GM20431 (cell line): ENCODE results near the gene WNK2.

Experiments used
- in situ Hi-C: fragments of 300-500 bp; cut with MseI, MboI; formaldehyde crosslinking; loops from one replicate; pipeline ENCODE4 v1.15.0; 2020; ENCODE audit warnings: low sequenced_read_pairs; ENCODE audit not compliant: unreplicated experiment

WNK2 gene

DNA sequence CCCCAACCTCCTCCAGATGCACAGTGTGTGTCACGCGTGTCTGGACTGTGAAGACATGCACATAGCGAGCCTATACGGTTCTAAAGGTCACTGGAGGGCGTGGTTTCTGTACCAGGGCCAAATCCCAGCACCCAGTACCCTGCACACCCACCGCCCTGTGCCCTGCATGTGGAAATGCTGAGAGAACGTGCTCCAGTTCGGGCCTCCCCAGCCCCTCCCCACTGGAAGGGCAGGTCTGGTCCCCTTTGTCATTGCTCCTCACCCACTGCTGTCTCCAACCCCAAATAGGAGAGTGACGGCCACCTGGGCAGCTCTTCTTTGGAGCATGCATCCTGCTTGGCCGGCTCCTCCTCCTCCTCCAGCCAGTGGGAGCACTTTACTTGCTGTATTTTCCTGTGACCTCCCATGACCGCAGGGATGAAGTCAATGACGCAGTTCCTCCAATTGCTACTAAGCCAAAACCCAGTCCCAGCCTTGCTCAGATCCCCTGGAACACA is 116.7 kb downstream of the WNK2 start:
- in situ Hi-C loops = loop anchor here (10.0 kb wide), 1 partner anchor 136 kb away; no protein-coding TSS in a partner anchor

DNA sequence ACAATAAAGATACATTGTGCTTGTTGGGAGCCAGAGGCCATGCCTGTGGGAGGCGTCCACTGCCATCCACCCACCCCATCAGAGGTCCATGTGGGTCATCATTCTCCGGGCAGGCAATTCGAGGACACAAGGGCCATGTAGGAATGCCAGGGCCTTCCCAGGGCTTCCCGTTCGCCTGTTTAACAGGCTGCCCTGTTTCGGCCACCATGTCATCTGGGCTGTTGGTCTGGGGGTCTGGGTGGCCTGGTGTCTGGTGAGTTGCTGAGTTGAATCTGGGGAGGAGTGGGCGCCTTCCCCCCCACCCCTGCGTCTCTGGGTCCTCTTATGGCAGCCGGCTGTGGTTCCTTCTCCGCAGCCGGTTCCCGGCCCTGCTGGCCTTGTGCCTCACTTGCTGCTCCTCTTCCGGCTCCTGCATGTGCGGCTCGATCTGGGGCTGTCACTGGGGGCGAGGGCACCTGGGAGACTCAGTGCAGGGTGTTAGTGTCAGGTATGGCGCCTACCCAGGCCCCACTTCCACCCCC is 117.4 kb downstream of the WNK2 start:
- in situ Hi-C loops = loop anchor here (10.0 kb wide), 1 partner anchor 137 kb away; no protein-coding TSS in a partner anchor

DNA sequence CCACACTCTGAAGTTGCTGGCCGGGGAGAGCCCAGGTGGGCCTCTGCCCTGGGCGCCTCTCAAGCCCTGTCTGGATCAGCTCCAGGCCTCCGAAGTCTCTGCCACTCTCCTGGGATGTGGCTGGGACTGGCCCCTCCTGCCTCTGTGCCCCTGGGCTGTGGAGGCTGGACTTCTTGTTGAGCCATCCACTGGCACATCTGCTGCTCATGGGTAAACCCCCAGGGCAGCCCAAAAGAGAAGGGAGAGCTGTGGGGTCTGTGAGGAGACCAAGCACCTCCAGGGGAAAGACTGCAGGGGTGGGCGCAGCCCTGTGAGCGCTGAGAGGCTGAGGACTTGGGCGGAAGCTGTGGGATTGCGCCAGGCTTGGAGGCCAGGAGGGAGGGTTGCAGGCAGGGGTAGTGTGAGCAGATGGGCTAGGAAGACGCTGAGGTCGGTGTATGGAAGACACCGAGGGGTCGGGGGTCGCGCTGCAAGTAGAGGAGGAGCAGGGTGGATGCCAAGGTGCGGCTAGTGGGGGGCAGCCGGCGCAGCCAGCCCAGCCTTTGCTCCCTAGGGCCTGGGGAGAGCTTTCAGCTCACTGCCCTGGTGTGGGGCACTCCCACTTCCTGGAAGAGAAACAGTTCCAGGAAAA is 118.1 kb downstream of the WNK2 start:
- in situ Hi-C loops = loop anchor here (10.0 kb wide), 1 partner anchor 137 kb away; no protein-coding TSS in a partner anchor

DNA sequence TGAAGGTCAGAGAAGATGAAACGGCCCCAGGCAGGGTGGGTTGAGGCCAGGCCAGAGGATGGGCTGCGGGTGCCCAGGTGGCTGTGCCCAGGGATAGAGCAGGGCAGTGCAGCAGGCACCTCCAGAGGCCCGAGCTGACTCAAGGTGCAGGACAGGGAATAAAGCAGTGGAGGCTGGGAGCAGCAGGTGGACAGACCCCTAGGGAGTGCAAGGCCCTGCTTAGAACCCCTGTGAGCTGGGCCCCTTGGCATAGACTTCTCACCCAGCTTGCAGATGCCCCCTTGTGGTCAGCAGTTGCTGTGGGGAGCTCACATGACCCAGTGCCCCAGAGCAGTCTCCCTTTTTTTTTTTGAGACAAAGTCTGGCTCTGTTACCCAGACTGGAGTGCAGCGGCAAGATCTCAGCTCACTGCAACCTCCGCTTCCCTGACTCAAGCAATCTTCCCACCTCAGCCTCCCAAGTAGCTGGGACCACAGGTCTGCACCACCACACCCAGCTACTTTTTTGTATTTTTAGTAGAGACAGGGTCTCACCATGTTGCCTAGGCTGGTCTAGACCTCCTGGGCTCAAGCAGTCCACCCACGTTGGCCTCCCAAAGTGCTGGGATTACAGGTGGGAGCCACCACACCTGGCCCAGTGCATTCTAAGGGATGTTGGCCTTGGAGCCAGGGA is 118.8 kb downstream of the WNK2 start:
- in situ Hi-C loops = loop anchor here (10.0 kb wide), 1 partner anchor 138 kb away; no protein-coding TSS in a partner anchor

DNA sequence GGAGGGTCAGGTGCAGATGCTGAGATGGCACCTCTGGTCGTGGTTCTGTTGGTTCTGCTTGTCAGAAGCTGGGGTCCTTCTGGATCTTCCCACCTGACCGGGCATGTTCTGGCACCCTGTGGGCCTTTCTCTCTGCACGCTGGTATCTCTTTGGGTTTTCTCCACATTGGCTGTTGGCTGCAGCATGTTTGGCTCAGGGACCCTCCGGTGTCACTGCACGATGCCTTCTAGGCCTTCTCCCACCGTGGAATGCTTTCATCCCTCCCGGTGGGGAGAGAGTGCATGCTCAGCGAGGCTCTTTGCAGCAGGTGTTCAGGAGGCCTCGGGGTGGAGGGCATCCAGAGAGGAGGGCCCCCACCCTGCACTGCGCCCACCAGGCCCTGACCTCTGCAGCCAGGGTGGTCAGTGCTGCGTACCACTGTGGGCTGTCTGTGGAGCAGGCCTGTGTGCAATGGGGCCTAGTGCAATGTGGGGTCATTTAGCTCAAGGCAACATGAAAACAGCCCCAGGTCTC is 119.4 kb downstream of the WNK2 start:
- in situ Hi-C loops = loop anchor here (10.0 kb wide), 1 partner anchor 139 kb away; no protein-coding TSS in a partner anchor

DNA sequence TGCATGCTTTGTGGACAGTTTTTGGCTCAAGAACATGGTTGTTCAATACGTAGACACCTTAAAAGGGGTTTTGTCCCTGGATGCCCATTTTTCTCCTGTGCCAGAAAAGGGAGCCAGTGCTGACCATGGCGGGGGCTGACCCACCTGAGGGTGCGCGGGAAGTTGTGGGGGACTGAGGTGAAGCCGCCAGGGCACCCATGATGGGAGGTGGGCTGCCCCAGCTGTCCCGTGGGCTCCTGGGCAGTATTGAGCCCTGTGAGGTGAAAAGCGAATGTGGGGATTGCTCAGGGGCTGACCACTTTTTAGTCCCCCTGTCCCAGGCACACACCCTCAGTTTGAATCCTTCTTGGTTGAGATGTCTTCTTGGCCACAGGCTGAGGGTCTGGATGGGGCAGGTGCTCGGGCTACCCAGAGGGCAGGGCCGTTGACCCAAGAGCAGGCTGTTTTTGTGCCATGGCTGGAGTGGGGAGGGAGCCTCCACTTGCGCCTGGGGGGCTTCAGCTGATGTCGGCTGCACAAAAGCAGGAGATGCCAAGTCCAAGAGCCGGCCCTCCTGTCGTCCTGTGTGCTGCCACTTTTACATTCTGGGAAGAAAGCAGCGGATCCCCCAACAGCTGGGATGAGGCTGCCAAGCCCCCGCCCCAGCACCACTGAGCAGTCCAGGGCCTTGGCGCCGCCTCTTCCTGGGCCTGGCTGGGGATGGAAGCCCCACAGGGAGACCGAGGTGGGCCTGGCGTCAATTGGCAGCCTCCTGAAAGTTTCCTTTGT is 120.1 kb downstream of the WNK2 start:
- in situ Hi-C loops = loop anchor here (10.0 kb wide), 1 partner anchor 139 kb away; no protein-coding TSS in a partner anchor

DNA sequence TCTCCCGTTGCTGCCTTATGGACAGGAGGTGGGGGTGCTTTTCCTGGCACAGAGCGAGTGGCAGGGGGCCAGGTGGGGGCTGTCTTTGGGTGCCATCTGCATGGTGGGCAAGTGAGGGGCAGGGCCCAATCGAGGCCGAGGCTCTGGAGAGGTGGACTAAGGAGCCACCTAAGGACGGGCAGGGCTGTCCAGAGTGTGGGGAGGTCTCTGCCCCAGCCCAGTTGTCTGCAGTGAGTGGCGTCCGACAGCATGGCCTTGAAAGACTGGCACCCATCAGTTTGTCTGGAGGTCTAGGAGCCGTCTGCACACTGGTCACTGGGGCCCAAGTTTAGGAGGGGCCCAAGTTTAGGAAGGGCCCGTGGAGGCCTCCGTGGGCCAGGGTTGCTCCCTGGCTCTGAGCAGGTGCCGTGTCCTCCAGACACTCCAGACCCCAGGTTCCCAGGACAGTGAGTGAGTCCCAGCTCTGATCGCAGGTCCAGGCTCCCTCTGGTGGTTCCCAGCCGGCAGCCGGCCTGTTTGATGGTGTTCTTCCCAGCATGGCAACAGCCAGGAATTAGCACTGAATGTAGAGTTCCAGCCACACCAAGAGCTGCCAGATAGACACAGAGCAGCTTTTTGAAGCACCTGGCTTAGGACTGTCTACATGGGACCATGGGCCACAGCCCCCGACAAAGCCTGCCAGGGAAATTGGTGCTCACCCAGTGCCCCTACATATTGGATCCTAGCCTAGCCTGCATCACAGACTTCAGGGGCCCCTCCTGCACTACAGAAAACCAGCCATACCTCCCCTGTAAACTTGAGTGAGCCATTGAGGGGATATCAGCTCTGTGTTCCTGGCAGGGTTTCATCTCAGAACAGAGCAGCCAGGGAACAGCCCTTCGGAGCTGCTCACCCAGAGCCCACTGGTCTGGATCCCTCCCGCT is 120.9 kb downstream of the WNK2 start:
- in situ Hi-C loops = loop anchor here (10.0 kb wide), 1 partner anchor 140 kb away; no protein-coding TSS in a partner anchor

DNA sequence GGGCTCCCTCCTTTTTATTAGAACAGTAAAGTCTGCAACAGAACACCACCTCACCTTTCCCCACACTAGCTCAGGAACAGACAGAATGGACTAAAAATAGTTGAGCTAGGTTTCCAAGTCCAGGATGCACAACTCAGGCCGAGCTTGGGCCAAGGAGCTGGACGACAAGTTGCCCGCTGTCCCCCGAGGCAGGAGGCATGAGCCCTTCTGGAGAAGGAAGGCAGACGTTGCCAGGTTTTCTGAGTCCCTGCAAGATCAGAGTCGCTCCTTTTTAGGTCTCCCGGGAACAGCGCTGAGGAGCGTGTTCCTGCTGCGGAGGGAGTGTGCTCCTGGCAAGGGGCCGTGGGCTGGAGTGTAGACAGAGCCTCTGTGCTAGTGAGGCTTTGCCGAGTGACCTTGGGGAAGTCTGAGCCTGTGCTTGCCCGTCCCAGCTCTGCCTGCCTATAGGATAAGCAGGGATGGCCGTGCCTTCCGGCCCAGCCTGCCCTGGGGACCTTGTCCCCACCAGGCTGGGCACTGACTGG is 121.6 kb downstream of the WNK2 start:
- in situ Hi-C loops = loop anchor here (10.0 kb wide), 1 partner anchor 141 kb away; no protein-coding TSS in a partner anchor

DNA sequence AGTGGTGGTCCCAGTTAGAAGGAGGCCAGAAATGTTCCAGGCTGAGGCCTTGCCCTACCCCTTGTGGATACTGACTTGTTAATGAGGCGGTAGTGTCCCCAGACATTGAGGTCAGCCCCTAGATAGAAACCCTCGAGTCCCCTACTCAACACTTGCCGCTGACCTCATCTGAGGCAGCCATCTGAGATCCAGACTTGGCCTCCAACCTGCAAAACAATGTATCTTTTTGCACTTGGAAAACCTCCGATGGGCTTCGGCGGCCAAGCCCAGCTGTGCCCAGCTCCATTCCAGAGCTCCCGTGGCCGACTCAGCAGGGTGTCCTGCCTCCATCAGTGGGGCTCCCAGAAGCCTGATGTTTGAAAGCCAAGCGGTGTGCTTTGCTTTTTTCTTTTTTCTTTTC is 122.1 kb downstream of the WNK2 start:
- in situ Hi-C loops = loop anchor here (10.0 kb wide), 1 partner anchor 141 kb away; no protein-coding TSS in a partner anchor

DNA sequence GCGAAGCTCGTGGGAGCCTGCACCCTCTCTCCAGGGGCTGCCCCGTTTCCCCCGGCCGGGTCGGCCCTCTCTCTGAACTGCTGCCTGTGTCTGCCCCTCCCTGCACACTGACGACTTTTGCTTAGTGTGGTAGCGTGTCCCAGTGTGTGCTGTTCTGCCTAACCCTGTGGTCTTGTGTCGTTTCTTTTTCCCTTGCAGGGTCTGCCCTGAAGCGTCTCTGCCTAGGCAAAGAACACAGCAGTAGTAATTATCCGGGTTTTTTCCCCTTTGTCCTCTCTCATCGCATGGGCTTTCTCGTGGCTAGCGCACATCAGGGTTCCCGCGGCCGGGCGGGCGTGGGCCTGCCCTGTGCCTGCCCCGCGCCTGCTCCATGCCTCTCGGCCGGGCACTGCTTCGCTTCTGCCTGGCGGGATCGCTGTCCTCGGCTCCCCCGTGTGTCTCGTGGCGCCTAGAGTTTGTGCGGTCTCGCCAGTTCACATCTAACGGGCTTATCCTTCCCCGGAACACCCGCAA is 122.7 kb downstream of the WNK2 start:
- in situ Hi-C loops = loop anchor here (10.0 kb wide), 1 partner anchor 142 kb away; no protein-coding TSS in a partner anchor

DNA sequence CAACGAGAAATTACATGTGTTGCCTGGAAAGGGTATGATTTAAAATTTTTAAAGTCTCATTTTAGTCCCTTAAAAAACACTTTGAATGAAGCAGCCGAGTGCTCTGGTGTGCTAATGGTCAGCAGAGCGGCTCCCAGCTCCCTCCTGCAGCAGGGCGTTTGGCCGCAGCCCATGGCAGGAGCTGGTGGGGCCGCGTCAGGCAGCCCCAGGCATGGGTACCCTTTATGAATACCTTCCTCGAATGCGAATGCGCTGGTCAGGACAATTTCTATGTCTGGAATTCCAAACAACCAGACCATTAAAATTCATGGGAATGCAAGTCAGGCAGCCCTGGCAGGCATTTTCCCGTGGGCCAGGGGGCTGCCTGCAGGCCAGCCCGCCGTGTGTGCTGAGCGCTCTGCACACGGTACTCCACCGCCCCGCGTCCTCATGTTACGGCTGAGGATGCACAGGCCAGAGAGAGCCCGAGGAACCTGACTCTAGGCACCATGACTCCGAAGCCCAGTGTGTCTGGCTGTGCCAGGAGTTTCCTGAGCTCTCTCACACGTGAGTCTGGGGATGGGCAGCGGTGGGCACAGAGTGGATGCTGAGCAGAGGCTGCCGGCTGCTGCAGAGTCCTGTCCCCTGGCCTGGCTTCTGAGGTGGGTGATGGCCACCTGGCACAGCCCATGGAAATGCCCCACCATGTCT is 123.7 kb downstream of the WNK2 start:
- in situ Hi-C loops = loop anchor here (10.0 kb wide), 1 partner anchor 143 kb away; no protein-coding TSS in a partner anchor

DNA sequence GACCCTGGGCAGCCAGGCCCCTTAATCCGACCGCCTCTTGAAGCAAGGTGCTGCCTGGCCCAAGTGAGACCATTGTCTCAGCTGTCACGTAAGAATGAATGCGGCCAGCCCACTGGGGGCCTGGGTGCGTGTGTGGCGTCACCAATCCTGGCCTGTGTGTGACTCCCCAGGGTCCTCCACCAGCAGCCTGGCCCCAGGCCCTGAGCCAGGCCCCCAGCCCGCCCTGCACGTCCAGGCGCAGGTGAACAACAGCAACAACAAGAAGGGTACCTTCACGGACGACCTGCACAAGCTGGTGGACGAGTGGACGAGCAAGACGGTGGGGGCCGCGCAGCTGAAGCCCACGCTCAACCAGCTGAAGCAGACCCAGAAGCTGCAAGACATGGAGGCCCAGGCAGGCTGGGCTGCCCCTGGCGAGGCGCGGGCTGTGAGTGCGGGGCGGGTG is 124.2 kb downstream of the WNK2 start:
- in situ Hi-C loops = loop anchor here (10.0 kb wide), 1 partner anchor 143 kb away; no protein-coding TSS in a partner anchor

DNA sequence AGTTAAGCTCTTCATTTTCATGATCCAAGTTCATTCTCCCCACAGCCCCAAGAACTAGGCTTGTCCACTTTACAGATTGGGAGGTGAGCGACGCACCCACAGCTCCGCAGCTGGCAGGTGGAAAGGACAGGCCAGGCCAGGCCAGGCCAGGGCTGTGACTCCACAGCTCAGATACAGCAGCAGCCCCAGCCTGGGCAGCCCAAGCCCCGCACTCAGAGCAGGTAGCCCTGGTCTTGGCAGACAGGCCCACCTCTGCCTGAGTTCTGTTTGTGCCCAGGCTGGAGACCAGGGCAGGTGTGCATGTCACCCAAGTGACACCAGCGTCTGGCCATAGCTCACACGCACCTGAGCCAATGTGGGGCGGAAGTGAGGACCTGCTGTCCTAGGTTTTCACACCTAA is 124.7 kb downstream of the WNK2 start:
- in situ Hi-C loops = loop anchor here (10.0 kb wide), 1 partner anchor 144 kb away; no protein-coding TSS in a partner anchor

DNA sequence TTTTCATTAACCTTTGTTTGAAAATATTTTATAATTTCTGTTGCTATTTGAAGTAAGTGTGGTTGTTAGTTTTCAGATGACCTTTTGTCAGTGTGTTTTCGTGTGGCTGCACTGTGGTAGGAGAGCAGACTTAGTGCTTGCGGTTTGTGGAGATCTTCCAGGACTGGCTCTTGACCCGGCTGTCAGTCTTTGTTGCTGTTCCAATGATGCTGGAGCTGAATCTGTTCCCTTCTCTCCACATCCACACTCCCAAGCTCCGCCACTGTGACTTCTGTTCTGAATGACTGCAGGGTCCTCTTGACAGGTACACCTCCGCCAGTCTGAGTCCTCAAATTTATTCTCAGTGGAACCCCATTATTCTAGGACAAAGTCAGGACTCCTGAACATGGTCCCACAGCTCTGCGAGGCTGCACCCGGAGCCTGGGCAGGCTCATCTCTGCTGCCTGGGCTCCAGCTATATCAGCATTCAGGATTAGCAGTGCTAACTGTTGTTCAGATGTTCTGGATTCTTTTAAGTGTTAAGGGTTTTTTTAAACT is 126.0 kb downstream of the WNK2 start:
- in situ Hi-C loops = loop anchor here (10.0 kb wide), 1 partner anchor 145 kb away; no protein-coding TSS in a partner anchor

DNA sequence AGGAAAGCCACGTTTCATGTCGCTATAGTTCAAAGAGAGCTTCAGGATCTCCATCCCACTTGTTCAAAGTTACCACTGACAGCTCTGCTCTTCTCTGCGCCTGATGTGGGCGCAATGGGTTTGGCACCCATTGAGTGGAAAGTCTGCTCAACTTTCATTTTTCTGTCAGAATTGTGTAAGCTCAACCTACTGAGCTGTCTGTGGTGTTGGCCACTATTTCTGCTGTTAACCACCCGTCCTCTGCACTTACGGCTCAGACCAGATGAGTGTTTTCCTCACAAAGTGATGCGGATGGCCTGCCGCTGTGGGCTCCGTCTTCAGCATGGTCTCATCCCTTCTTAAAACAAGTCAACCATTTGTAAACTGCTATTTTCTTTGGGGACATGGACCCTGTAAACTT is 131.2 kb downstream of the WNK2 start:
- in situ Hi-C loops = no loop called here

DNA sequence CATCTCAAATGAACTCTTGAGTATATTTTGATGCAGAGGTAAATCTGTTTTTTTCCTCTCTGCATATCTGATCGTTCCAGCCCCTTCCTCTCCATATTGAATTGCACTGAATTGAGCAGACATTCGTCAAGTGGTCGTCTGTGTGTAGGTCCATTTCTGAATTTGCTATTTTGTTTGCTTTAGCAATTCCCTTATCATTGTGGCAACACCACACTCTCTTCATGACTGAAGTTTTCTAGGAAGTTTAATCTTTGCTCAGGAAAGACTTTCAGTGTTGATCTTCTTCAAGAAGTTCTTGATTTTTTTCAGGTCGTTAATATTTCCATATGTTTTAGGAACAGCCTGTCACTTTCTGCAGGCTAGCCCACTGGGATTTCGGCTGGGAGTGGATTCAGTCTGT is 132.0 kb downstream of the WNK2 start:
- in situ Hi-C loops = no loop called here
